HG03108 (cell line): ENCODE results near the gene PTPRN2.

Experiments
- ATAC-seq: cut with Tn5 transposase; IDR thresholded peaks from one replicate; pipeline ENCODE4 v1.9.1; 2021; ENCODE audit warnings: moderate library complexity; ENCODE audit not compliant: unreplicated experiment

PTPRN2 gene

DNA sequence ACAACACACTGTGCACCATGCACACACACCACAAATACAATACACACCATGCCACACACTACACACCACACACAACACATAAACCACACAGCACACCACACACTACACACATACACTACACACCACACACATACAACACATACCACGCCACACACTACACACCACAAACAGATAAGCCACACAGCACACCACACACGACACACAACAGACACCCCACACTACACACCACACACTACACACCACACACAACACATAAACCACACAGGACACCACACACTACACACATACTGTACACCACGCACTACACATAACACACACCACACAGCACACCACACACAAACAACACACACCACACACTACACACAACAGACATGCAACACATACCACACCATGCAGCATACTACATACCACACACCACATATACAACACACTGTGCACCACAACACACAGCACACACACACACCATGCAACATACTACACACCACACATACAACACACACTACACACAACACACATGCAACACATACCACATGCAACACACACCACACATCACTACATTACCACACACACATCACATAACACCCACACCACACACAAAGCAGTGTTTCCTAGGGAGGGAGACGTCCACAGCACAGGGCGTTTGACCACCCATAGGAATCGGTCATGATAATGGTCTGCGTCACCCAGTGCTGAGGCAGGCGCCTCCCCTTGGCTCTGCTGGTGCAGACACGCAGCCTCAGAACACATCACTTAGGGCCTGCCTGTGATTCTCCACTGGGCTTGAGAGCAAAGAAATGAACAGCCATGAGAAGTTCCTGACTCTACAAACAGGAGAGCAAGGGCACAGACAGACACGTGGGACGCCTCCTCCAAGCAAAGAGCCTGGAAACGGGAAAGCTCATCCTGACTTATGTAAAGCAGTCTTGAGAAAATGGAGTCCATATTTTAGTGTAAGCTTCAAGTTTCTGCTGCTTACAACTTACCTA, 458.3 kb downstream of the PTPRN2 start:
- ATAC-seq, result no peak

DNA sequence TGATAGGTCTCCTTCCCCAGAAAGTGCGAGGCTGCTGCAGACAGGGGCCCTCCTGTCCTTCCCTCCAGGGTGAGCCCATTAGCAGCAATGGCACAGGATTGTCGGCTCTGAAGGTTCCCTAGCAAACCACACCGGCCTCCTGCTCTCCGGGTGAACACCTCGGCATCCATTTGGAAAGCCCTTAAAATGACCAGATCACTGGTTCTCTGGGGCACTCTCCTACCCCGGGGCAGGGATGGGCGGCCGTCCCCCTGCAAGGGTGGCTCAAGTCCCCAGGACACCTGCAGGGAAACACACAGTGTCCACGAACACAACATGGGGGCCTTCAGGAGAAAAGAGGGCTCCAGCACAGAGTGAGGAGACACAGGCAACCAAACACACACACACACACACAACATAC, 459.1 kb downstream of the PTPRN2 start:
- no peak for ATAC-seq

DNA sequence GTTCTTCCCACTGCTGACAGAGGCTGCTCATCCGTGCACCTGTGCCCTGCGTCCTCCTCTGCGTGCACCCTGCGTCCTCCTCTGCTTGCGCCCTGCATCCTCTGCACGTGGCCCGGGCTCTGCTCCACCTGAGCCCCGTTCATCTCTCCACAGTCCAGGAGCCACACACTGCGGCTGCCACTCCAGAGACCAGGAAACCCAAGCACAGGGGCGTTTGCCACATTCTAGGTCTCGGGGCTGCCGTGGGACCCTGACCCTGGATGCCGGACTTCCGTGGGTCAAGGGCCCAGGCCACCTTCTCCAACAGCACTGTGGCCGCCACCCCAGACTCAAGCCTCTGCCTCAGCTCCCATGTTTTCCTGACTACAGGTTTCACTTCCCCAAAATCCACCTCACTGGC, 460.4 kb downstream of the PTPRN2 start:
- no peak for ATAC-seq

DNA sequence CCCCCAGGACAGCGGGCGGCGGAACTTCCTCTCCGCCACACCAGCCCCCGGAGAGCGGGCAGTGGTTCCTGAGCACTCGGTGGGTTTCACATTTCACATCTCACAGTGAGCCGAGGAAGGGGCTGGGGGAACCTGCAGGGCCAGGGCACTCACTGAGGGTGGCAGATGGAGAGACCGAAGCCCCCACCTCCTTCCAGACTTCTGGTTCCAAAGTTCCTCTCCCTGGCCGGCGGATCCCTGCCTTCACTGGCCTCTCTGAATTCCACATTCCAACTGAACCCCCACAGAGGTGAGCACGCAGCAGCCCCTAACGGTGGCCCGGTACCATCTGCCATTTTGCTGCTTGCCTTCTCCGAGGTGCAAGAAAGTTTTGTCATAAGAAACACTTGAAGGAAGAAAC, 461.0 kb downstream of the PTPRN2 start:
- ATAC-seq, result no peak

DNA sequence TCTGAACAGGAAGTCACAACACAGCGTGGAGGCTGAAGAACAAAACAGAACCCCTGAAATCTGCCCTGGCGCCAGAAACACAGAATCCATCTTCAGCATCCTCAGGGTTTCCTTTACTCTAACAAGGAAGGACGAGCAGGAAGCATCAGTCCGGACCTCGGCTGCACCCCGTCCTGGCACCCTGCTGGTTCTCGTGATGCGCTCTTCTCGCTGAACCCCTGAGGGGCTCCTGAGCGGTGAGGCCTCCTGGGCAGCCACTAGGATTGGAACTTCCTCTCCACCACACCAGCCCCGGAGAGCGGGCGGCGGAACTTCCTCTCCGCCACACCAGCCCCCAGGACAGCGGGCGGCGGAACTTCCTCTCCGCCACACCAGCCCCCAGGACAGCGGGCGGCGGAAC, 461.9 kb downstream of the PTPRN2 start:
- ATAC-seq, result no peak

DNA sequence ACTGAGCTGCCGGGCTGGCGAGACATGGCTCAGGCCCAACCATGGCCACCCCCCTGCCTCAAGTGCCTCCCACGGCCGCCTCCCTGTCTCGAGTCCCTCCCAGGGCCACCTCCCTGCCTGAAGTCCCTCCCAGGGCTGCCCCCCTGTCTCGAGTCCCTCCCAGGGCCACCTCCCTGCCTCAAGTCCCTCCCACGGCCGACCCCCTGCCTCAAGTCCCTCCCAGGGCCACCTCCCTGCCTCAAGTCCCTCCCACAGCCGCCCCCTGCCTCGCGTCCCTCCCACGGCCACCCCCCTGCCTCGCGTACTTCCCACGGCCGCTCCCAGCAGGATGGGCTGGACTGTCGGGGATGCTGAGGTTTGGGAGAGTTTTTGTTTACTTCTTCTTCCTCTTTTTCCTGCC, 462.5 kb downstream of the PTPRN2 start:
- no peak for ATAC-seq

DNA sequence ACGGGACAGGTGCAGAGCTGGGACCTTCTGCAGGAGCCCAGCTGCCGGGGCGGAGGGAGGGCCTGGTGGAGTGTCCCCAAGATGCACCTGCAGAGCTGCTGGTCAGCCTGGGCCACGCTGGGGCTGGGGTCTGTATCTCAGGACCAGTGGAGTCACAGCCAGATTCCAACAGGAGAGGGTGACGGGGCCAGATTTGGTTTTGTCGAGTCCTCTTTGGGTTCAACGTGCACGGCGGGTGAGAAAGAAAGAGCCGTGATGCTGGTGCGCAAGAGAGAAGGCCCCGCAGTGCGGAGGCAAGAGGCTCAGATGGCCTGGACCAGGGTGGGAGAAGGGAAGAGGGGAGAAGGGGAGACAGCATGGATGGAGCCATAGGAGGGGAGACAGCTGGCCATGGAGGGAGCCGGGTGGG, 462.9 kb downstream of the PTPRN2 start:
- ATAC-seq, result no peak

DNA sequence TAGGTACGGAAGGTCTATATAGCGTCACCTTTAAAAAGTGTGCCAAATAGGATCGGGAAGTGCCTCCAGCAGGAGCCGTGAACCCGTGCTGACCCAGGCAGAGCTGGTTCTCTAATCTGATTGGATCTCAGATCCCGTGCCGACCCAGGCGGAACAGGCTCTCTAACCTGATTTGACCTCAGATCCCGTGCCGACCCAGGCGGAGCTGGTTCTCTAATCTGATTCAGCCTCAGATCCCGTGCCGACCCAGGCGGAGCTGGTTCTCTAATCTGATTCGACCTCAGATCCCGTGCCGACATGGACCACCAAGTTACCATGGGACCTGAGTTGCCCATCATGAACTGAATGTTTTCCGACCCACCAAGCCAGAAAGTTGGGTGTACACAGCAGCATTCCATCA, 463.9 kb downstream of the PTPRN2 start:
- no peak for ATAC-seq

DNA sequence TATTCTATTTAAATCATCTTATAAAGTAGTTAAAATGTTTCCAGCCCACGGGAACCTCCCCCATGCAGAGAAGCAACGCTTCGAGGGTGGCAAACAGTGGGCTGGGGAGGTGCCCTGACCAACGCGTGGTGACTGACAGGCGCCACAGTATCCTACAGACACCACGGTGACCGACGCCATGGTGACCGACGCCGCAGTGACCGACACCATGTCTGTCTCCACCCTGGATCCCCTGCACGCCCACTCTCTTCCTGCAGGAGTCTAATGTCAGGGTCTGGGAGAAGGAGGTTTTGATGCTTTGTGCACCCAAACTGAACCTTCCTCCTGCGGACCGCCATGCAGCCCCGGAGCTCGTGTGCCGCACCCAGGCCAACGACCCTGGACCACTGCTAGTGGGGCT, 464.4 kb downstream of the PTPRN2 start:
- no peak for ATAC-seq

DNA sequence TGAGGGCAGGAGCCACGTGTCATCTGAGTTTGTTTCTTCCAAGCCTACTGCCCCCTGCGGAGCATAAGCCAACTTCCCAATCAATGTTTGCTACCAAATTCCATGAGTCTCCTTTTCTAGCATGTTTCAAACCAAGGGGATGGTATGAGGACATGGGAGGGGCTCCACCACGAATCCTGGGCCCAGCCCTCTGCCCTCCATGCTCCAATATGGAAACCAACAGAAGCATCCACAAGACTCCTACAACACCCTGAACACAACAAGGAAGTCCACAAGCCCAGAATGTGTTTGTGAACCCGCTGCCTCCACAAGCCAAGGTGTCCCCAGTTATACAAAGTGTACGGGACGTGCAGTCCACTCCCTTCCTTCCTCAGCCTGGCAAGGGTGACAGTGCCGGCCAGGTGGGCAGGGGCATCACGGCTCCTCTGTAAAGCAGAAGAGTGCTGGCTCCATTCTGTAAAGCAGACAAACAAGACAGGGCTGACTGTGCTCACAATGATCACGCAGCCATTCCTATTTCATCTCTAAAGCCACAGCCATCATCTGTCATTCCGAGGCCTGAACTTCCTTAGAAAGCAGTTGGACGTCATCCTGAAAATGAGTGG, 466.1 kb downstream of the PTPRN2 start:
- ATAC-seq, result no peak

DNA sequence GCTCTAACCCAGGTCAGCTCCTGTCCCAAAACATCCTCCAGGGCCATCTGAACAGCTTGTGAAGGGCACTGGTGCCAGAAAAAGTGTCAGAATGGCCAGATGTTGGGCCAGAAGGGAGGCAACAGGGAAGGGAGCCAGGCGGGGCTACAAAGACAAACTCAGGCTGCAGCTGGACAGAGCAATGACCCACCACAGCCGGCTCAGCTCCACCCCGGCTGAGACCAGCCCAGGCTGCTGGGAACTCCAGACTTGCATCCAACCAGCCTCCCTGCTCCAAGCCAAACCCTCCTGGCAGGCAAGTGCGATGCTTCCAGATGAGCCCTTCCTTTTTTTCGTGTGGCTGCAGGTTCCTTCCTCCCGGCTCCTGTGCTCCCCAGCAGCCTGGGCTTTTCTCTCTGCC, 466.9 kb downstream of the PTPRN2 start:
- no peak for ATAC-seq

DNA sequence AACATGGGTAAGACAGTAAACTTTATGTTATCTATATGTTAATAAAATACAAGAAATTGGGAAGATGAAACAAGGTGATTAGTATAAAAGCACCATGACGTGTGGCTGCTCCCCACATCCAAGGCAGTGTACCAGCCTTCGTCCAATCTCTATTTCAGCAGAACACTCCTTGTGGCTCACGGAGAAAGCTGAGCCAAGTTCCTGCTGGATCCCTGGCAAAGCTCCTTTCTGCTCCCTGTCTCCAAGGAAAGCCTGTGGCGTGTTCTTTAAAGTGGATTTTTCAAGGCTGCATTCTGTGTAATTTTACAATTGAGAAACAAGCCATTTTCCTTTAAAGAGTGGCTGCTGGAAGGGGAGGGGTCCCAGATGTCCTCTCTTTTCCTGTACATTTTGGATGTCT, 467.3 kb downstream of the PTPRN2 start:
- ATAC-seq, result no peak

DNA sequence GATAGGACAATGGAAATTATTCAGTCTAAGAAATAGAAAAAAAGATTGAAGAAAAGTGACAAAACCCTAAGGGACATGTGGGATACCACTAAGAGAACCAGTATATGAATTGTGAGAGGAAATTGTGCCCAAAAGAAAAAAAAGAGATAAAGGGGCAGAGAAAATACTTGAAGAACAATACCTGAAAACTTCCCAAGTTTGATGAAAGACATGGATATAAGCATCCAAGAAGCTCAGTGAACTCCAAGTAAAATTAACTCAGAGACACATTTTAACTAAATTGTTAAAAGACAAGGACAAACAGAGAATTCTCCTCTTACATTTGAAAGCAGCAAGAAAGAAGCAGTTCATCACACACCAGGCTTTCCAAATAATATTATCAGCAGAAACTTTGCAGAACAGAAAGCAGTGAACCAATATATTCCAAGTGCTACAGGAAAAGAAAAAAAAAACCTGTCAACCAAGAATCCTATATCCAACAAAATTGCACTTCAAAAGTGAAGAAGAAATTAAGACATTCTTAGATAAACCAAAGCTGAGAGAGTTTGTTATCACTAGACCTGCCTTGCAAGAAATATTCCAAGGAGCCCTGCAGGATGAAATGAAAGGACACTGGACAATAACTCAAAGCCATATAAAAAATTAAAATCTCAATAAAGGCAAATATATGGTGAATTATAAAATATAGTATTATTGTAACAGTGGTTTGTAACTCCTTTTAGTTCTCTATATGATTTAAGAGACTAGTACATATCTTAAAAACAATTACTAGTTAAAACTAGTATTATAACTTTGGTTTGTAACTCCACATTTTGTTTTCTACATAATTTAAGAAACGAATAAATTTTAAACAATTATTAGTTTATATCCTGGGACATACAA, 470.0 kb downstream of the PTPRN2 start:
- ATAC-seq, result no peak

DNA sequence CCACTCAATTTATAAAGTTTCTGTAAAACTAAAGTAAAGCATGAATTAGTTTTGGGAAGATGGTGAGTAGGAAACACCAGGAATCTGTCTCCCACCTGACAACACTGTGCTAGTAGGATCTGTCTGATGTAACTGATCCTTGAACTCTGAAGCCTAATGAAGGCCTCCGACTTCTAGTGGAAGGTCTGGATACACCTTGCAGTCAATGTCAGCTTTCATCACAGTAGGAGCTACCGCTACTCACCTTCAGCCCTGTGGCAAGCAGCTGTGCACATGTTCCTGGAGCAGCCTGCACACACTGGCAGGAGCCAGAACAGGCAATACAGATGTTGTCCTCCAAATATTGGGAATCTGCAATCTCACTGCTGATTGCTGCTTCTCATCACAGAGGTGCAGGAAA, 471.4 kb downstream of the PTPRN2 start:
- ATAC-seq, result no peak

DNA sequence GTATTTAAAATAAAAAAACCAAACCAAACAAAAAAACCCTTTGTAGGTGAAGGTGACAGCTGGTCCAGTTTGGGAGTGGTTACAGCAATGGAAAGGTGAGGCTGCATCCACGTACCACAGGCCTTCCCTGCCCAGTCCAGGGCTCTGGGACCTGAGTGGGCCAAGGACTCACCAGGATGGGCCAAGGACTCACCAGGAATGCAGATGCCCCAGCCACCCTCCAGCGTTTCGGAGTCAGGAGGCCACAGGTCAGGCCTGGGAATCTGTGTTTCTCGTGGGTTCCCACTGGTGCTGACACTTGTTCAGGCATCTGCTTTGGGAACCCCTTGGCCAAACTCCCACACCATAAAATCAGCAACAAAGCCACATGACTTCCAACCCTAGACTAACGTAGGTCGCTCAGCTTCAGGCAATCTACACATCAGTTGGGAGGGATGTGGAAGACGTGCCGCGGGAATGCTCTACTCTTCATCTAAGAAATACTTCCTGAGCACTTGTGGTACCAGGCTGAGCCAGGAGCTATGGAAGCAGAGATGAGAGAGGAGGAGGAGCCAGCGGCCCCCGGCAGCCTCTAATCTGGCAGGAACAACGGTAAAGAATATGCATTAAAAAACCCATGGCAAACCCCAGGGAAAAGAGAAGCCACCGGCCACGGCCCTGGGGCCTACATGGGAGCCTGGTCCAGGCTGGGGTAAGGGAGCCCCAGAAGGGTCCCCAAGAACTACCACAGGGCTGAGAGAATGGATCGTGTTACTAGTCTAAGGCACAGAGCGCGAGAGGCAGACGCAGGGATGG, 473.4 kb downstream of the PTPRN2 start:
- ATAC-seq, result no peak

DNA sequence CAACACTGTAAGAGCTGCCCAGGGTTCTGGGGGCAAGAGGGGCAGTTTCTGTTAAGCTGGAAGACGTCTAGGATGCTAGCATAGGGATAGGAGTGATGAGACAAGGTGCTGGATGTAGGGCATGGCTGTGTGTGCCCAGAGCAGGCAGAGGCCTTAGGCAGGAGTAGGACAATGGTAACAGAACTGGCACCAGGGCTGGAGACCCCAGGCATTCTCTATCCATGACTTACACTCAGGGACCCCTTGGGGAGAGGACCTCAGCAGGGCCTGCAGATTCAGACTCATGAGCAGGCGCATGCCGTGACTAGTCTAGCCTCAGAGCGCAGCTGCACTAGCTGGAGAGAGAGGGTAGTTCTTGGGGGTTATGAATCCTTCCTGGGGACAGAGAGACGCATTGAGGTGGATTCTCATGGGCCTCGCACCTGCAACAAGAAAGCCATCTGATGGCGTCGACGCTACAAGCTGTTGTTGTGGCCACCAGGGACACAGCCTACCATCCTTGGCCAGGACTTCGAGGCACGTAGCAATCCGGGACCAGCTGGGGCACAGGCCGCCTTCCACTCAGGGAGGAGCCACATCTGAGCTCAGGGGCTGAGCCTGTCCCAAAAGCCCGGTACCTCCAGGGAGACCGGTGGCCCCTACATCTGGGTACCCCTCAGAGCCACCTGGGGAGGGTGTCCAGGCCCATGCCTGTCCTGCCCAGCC, 474.1 kb downstream of the PTPRN2 start:
- ATAC-seq, result no peak

DNA sequence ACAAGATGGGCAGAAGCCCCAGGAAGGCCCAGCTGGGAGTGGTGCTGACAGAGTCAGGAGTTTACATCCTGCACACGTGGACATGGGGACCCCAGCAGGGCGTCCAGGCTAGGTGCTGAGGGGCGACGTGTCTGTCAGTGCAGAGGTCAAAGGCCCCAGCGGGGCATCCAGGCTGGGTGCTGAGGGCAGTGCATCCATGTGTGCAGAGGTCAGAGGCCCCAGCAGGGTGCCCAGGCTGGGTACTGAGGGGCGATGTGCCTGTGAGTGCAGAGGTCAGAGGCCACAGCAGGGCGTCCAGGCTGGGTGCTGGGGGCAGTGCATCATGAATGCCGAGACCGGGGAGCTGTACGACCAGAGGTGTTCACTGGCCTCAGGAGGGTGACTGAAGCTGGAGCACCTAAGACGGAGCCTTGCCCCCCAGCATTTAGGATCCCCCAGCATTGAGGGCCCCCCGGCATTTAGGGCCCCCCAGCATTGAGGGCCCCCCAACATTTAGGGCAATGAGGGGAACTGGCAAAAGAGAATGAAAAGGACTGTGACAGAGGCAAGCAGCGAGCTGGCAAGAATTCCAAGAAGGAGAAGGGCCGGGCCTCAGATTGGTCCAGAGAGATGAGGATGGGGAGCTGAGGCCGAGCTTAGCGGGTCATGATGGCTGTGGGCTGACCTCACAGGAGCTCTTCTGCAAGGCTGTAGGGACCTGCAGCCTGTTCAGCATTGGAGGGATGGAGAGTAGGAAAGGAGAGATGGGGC, 474.9 kb downstream of the PTPRN2 start:
- ATAC-seq, result no peak

DNA sequence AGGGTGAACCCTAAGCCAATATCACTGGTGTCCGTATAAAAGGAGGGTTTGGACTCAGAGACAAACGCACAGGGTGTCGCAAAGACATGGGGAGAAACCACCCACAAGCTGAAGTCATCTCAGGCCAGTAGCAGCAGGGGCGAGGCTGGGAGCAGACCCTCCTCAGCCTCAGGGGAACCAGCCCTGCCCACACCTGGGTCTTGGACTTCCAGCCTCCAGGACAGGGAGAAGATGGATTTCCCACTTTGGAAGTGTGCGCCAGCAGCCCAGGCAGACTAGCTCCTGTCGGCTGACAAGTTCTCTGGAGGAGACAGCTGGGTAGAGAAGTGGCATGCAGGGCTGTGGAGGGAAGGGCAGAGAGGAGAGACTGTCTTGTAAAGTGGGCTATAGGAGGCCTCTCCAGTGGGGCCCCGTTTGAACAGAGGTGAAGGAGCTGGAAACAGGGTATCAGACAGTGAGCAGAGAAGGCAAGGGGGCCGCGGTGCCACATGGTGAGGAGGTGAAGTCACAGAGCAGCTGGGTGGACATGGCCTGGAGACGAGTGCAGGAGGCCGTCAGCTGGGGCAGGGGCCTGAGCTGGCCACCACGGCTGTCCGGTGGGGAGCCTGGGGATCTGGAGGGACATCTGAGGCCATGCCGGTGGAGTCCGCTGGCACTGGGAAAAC, 475.6 kb downstream of the PTPRN2 start:
- no peak for ATAC-seq
